Neuronal stem cell (in vitro differentiated cells): Measurements from ENCODE around the gene ARHGEF4.
A peak's percentile ranks its signal among the peaks of the same experiment; 100 is the strongest.

Experiments
- DNase-seq: peaks from one replicate; pipeline ENCODE4 v3.0.0-alpha.2; 2013; ENCODE audit warnings: low spot score
- H2AFZ ChIP-seq: one replicate; pipeline ENCODE4 v1.6.1; 2013; ENCODE audit warnings: mild to moderate bottlenecking, low read length, inconsistent platforms
- H2AK5ac ChIP-seq: 2 replicates; pipeline ENCODE4 v1.6.1; 2013; ENCODE audit warnings: low read depth, mild to moderate bottlenecking, inconsistent platforms, low read length, moderate library complexity, mixed read lengths
- H2BK120ac ChIP-seq: 2 replicates; pipeline ENCODE4 v1.6.1; 2013; ENCODE audit warnings: low read depth, mild to moderate bottlenecking, inconsistent platforms, low read length, moderate library complexity, mixed read lengths
- H2BK12ac ChIP-seq: one replicate; pipeline ENCODE4 v1.6.1; 2013; ENCODE audit warnings: low read length, inconsistent platforms
- H2BK15ac ChIP-seq: 2 replicates; pipeline ENCODE4 v1.6.1; 2013; ENCODE audit warnings: mild to moderate bottlenecking, low read length, inconsistent platforms, mixed read lengths
- H2BK5ac ChIP-seq: one replicate; pipeline ENCODE4 v1.6.1; 2013; ENCODE audit warnings: inconsistent platforms, mild to moderate bottlenecking, low read length, moderate library complexity
- H3K14ac ChIP-seq: one replicate; pipeline ENCODE4 v1.6.1; 2013; ENCODE audit warnings: low read length, inconsistent platforms
- H3K18ac ChIP-seq: 2 replicates; pipeline ENCODE4 v1.6.1; 2013; ENCODE audit warnings: low read length, inconsistent platforms
- H3K23ac ChIP-seq: 2 replicates; pipeline ENCODE4 v1.6.1; 2013; ENCODE audit warnings: low read depth, mild to moderate bottlenecking, mixed read lengths, low read length, inconsistent platforms; ENCODE audit not compliant: poor library complexity
- H3K27ac ChIP-seq: replicated peaks from 3 replicates; pipeline ENCODE4 v1.5.1; 2013; ENCODE audit warnings: low read length, inconsistent platforms
- H3K27me3 ChIP-seq, 3 experiments: 2 replicates each; pipeline ENCODE4 v1.6.1; 2013; ENCODE audit warnings: low read length in 3 of 3, mild to moderate bottlenecking in 2 of 3, inconsistent platforms in 1 of 3, low read depth in 1 of 3, mixed read lengths in 1 of 3, moderate library complexity in 1 of 3; ENCODE audit not compliant: control insufficient read depth in 3 of 3, insufficient read depth in 3 of 3
- H3K36me3 ChIP-seq, 2 donors: replicated peaks in 1 of 2; 2 replicates each; pipeline ENCODE4 v1.6.1; 2013; ENCODE audit warnings: low read length in 2 of 2; ENCODE audit not compliant: control insufficient read depth in 2 of 2, insufficient read depth in 2 of 2
- H3K4ac ChIP-seq: 2 replicates; pipeline ENCODE4 v1.6.1; 2013; ENCODE audit warnings: inconsistent platforms, mild to moderate bottlenecking, low read length, moderate library complexity
- H3K4me1 ChIP-seq, 2 donors: 1 replicate in 1 of 2; 2 replicates in 1 of 2; pipeline ENCODE4 v1.6.1; 2013; ENCODE audit warnings: low read length in 2 of 2, low read depth in 1 of 2; ENCODE audit not compliant: control insufficient read depth in 2 of 2, insufficient read depth in 1 of 2
- H3K4me2 ChIP-seq: one replicate; pipeline ENCODE4 v1.6.1; 2013; ENCODE audit warnings: mild to moderate bottlenecking, low read length, inconsistent platforms; ENCODE audit not compliant: insufficient read depth, poor library complexity, severe bottlenecking
- H3K4me3 ChIP-seq, 2 donors: 2 replicates each; pipeline ENCODE4 v1.5.1; 2013; ENCODE audit warnings: low read length in 2 of 2, mild to moderate bottlenecking in 2 of 2, inconsistent platforms in 1 of 2, moderate library complexity in 1 of 2
- H3K79me1 ChIP-seq: one replicate; pipeline ENCODE4 v1.6.1; 2013; ENCODE audit warnings: low read depth, mild to moderate bottlenecking, inconsistent platforms, low read length, moderate library complexity
- H3K9ac ChIP-seq: one replicate; pipeline ENCODE4 v1.6.1; 2013; ENCODE audit warnings: mild to moderate bottlenecking, low read depth, low read length, inconsistent platforms; ENCODE audit not compliant: poor library complexity
- H3K9me3 ChIP-seq, 2 donors: replicated peaks in 1 of 2; 2 replicates each; pipeline versions ENCODE3 to v1.6.1; 2013; ENCODE audit warnings: low read length in 2 of 2, mild to moderate bottlenecking in 2 of 2, inconsistent platforms in 1 of 2, low read depth in 1 of 2, mixed read lengths in 1 of 2, moderate library complexity in 1 of 2; ENCODE audit not compliant: control insufficient read depth in 2 of 2, insufficient read depth in 1 of 2
- H4K8ac ChIP-seq: one replicate; pipeline ENCODE4 v1.6.1; 2013; ENCODE audit warnings: low read depth, mild to moderate bottlenecking, inconsistent platforms, low read length, moderate library complexity
- H4K91ac ChIP-seq: one replicate; pipeline ENCODE4 v1.6.1; 2013; ENCODE audit warnings: low read length, low read depth, mild to moderate bottlenecking, inconsistent platforms; ENCODE audit not compliant: poor library complexity
- WGBS, 2 donors: extraction: QIAGEN DNeasy Blood & Tissue Kit; methylation state at CpG; one replicate each; pipeline ENCODE4 v1.1.7; 2013; ENCODE audit warnings: missing lambda C conversion rate in 2 of 2, mixed read lengths in 1 of 2; ENCODE audit not compliant: insufficient read length in 2 of 2, insufficient replicate concordance in 1 of 2; ENCODE audit errors: extremely low coverage in 2 of 2; 5-methylcytosine and 5-hydroxymethylcytosine counted together

The ARHGEF4 gene

DNA sequence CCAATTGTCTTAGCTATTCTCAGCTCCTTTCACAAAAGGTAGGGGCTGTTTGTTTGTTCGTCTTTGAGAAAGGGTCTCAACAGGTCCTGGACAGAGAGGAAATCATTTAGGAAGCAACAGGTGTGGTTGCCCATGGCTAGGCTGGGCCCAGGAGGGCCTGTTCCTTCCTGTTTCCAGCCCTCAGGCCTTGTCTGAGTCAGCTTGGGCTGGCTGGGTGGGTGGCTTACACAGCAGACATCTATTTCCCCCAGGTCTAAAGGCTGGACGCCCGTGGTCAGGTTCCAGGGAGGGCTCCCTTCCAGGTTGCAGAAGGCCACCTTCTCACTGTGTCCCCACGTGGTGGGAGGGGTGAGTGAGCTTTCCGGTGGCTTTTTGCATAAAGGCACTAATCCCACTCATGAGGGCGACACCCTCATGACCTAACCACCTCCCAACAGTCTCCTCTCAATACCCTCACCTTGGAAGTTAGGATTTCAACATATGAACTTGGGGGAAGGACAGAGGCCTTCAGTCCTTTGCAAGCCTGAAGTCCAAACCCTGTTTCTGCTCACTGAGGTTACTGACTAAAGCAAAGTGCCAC lies 45.5 kb downstream of the ARHGEF4 start:
- H2BK5ac ChIP-seq: no peak overlapping the region
- no peak overlapping the region for H3K4ac ChIP-seq
- no CpG with 5 or more reads among the region's 6 CpGs for WGBS, 2 donors
- H2AK5ac ChIP-seq: no peak overlapping the region
- no peaks in the 10 kb centered on the region for H3K27me3 ChIP-seq
- H3K9me3 ChIP-seq: peaks cover 0 to 8% of the 10 kb centered on the region in 2 donors
- no peak for DNase-seq
- peaks cover 0 to 3% of the 10 kb centered on the region in 2 donors for H3K36me3 ChIP-seq
- H3K79me1 ChIP-seq: no peaks in the 10 kb centered on the region
- no peak overlapping the region for H3K4me2 ChIP-seq
- H2BK120ac ChIP-seq: no peak overlapping the region
- no peak overlapping the region for H3K23ac ChIP-seq
- H3K4me1 ChIP-seq: peaks cover 0 to 1% of the 10 kb centered on the region in 2 donors
- H2AFZ ChIP-seq: no peak overlapping the region
- H3K14ac ChIP-seq: no peak overlapping the region
- H3K9ac ChIP-seq: no peak overlapping the region
- no peak overlapping the region for H3K18ac ChIP-seq
- H4K91ac ChIP-seq: no peak overlapping the region
- no peak overlapping the region for H4K8ac ChIP-seq
- H2BK15ac ChIP-seq: no peak overlapping the region
- H2BK12ac ChIP-seq: no peak overlapping the region
- no peak overlapping the region for H3K27ac ChIP-seq
- H3K4me3 ChIP-seq: no peak overlapping the region

GRCh38 chr2:130882991-130883390 lies 46.3 kb downstream of the ARHGEF4 start:
- no CpG with 5 or more reads among the region's 6 CpGs for WGBS, 2 donors

GRCh38 chr2:130883496-130883895 lies 46.8 kb downstream of the ARHGEF4 start:
- Histone ChIP-seq H3K23ac (no peak overlapping the region), H3K27ac (no peak overlapping the region), H3K4ac (no peak overlapping the region), H3K27me3 (no peaks in the 10 kb centered on the region), H2BK12ac (no peak overlapping the region), H3K79me1 (no peaks in the 10 kb centered on the region), H4K91ac (no peak overlapping the region), H3K14ac (no peak overlapping the region), H3K9me3 (peaks cover 0 to 2% of the 10 kb centered on the region in 2 donors), H2AK5ac (no peak overlapping the region), H3K18ac (peak overlapping the region; percentile 64), H4K8ac (no peak overlapping the region), H3K9ac (peak overlapping the region; percentile 31), H2AFZ (no peak overlapping the region), H3K4me2 (no peak overlapping the region), H2BK120ac (no peak overlapping the region), H3K4me3 (no peak overlapping the region), H3K36me3 (peaks cover 0 to under 1% of the 10 kb centered on the region in 2 donors), H2BK15ac (no peak overlapping the region), H2BK5ac (no peak overlapping the region), H3K4me1 (peaks cover 0 to 1% of the 10 kb centered on the region in 2 donors)
- no peak for DNase-seq
- WGBS, 2 donors: no CpG with 5 or more reads among the region's 4 CpGs

More at GRCh38 chr2:130882991-130883390, 46.3 kb downstream of the ARHGEF4 start:
- H2AK5ac ChIP-seq: no peak overlapping the region
- no peak overlapping the region for H3K23ac ChIP-seq
- no peak overlapping the region for H2BK12ac ChIP-seq
- no peak overlapping the region for H2BK15ac ChIP-seq
- H3K27me3 ChIP-seq: no peaks in the 10 kb centered on the region
- H2BK120ac ChIP-seq: no peak overlapping the region
- H4K8ac ChIP-seq: no peak overlapping the region
- no peak overlapping the region for H3K4me2 ChIP-seq
- H2AFZ ChIP-seq: no peak overlapping the region
- H3K4ac ChIP-seq: no peak overlapping the region
- H3K18ac ChIP-seq: no peak overlapping the region
- H2BK5ac ChIP-seq: no peak overlapping the region
- no peak overlapping the region for H3K4me3 ChIP-seq
- no peak for DNase-seq
- no peak overlapping the region for H3K27ac ChIP-seq
- peaks cover 0 to 6% of the 10 kb centered on the region in 2 donors for H3K9me3 ChIP-seq
- H3K14ac ChIP-seq: no peak overlapping the region
- H4K91ac ChIP-seq: no peak overlapping the region
- H3K79me1 ChIP-seq: no peaks in the 10 kb centered on the region
- H3K36me3 ChIP-seq: peaks cover 0 to 2% of the 10 kb centered on the region in 2 donors
- H3K4me1 ChIP-seq: peaks cover 0 to 1% of the 10 kb centered on the region in 2 donors
- H3K9ac ChIP-seq: no peak overlapping the region

GRCh38 chr2:130884013-130884412 lies 47.3 kb downstream of the ARHGEF4 start:
- no peak overlapping the region for H4K8ac ChIP-seq
- no peak overlapping the region for H3K4ac ChIP-seq
- no peak overlapping the region for H3K27ac ChIP-seq
- H3K4me3 ChIP-seq: no peak overlapping the region
- H3K36me3 ChIP-seq: no peaks in the 10 kb centered on the region
- no peaks in the 10 kb centered on the region for H3K27me3 ChIP-seq
- H3K9ac ChIP-seq: no peak overlapping the region
- H3K14ac ChIP-seq: no peak overlapping the region
- H4K91ac ChIP-seq: no peak overlapping the region
- no peak overlapping the region for H3K23ac ChIP-seq
- H2BK120ac ChIP-seq: no peak overlapping the region
- DNase-seq: no peak
- WGBS, 2 donors: no CpG with 5 or more reads among the region's 4 CpGs
- no peak overlapping the region for H3K18ac ChIP-seq
- no peaks in the 10 kb centered on the region for H3K9me3 ChIP-seq
- H3K79me1 ChIP-seq: no peaks in the 10 kb centered on the region
- no peak overlapping the region for H3K4me2 ChIP-seq
- H2BK12ac ChIP-seq: no peak overlapping the region
- no peak overlapping the region for H2BK5ac ChIP-seq
- peaks cover 0 to 1% of the 10 kb centered on the region in 2 donors for H3K4me1 ChIP-seq
- H2BK15ac ChIP-seq: no peak overlapping the region
- H2AK5ac ChIP-seq: no peak overlapping the region
- H2AFZ ChIP-seq: no peak overlapping the region
